HG02943 (cell line): Measurements from ENCODE around the gene SH3TC2.
"Not testable (repeated sequence)": the region's sequence is repeated elsewhere in the genome, so short reads cannot be mapped to it uniquely, and the experiment has no call there.

ENCODE experiments used
- ATAC-seq: cut with Tn5 transposase; IDR thresholded peaks from one replicate; pipeline ENCODE4 v1.9.1; 2021; ENCODE audit warnings: mild to moderate bottlenecking, low read depth, moderate library complexity; ENCODE audit not compliant: unreplicated experiment

SH3TC2 gene

GRCh38 chr5:149063017-149063687 is at the start of gene SH3TC2:
Gene SH3TC2, minus strand, starts transcription at chr5:149063062. Its CDS starts 40 bp downstream, at chr5:149063022.
- ATAC-seq: no peak

GRCh38 chr5:149110406-149110805 is 47.5 kb upstream of the SH3TC2 start:
- no peak for ATAC-seq

GRCh38 chr5:149108651-149109280 is 45.9 kb upstream of the SH3TC2 start:
- no peak for ATAC-seq

- no peak for ATAC-seq
Observed at GRCh38 chr5:149100331-149100730, 37.5 kb upstream of the SH3TC2 start.

- ATAC-seq: no peak
Observed at GRCh38 chr5:149099920-149100319, 37.1 kb upstream of the SH3TC2 start.

GRCh38 chr5:149094996-149095395 is 32.1 kb upstream of the SH3TC2 start:
- no peak for ATAC-seq

GRCh38 chr5:149093625-149094024 is 30.8 kb upstream of the SH3TC2 start:
- ATAC-seq: no peak

GRCh38 chr5:149089796-149090195 is 26.9 kb upstream of the SH3TC2 start:
- no peak for ATAC-seq

GRCh38 chr5:149088686-149089085 is 25.8 kb upstream of the SH3TC2 start:
- ATAC-seq: no peak

- ATAC-seq: no peak
Observed at GRCh38 chr5:149083846-149084245, 21.0 kb upstream of the SH3TC2 start.

- ATAC-seq: no peak
Observed at GRCh38 chr5:149082271-149082670, 19.4 kb upstream of the SH3TC2 start.

- no peak for ATAC-seq
Observed at GRCh38 chr5:149080294-149080693, 17.4 kb upstream of the SH3TC2 start.

GRCh38 chr5:149079883-149080282 is 17.0 kb upstream of the SH3TC2 start:
- ATAC-seq: no peak

- not testable (repeated sequence) for ATAC-seq
Observed at GRCh38 chr5:149074071-149074470, 11.2 kb upstream of the SH3TC2 start.

- ATAC-seq: no peak
Observed at GRCh38 chr5:149073213-149073612, 10.4 kb upstream of the SH3TC2 start.

GRCh38 chr5:149072791-149073190 is 9.9 kb upstream of the SH3TC2 start:
- ATAC-seq: no peak

- no peak for ATAC-seq
Observed at GRCh38 chr5:149072376-149072775, 9.5 kb upstream of the SH3TC2 start.

- ATAC-seq: no peak
Observed at GRCh38 chr5:149071756-149072155, 8.9 kb upstream of the SH3TC2 start.

GRCh38 chr5:149071216-149071615 is 8.4 kb upstream of the SH3TC2 start:
- ATAC-seq: no peak

GRCh38 chr5:149069711-149070110 is 6.8 kb upstream of the SH3TC2 start:
- no peak for ATAC-seq

- ATAC-seq: no peak
Observed at GRCh38 chr5:149063896-149064478, 1.1 kb upstream of the SH3TC2 start.
